GM12865 (cell line): ENCODE data around the gene AQP3.

Source experiments
- DNase-seq: peaks from one replicate; pipeline ENCODE4 v3.0.0; 2010; ENCODE audit warnings: low read depth
- H3K4me3 ChIP-seq: 2 replicates; pipeline ENCODE4 v1.5.1; 2011; ENCODE audit warnings: mild to moderate bottlenecking, low read depth, low read length, control low read depth
- CTCF ChIP-seq: IDR thresholded peaks from 2 replicates; pipeline ENCODE4 v1.5.1; 2011; ENCODE audit warnings: low read length, control low read depth, low read depth, inconsistent platforms; ENCODE audit not compliant: insufficient read depth; ENCODE audit errors: missing control alignments

Gene AQP3

GRCh38 chr9:33434317-33435105, 12.9 kb downstream of the AQP3 start:
- no peak overlapping the region for H3K4me3 ChIP-seq
- TF ChIP-seq CTCF = no peak
- DNase-seq = no peak

GRCh38 chr9:33433871-33434270, 13.5 kb downstream of the AQP3 start:
- no peak for TF ChIP-seq CTCF
- H3K4me3 ChIP-seq = no peak overlapping the region
- DNase-seq = no peak

- no peak overlapping the region for H3K4me3 ChIP-seq
- no peak for DNase-seq
- no peak for TF ChIP-seq CTCF
Measured at GRCh38 chr9:33431420-33431819, 16.0 kb downstream of the AQP3 start.

- TF ChIP-seq CTCF = no peak
- no peak for DNase-seq
- H3K4me3 ChIP-seq = no peak overlapping the region
Measured at GRCh38 chr9:33430942-33431341, 16.5 kb downstream of the AQP3 start.

GRCh38 chr9:33429256-33429985, 18.0 kb downstream of the AQP3 start:
- no peak overlapping the region for H3K4me3 ChIP-seq
- DNase-seq = no peak
- no peak for TF ChIP-seq CTCF

- no peak overlapping the region for H3K4me3 ChIP-seq
- DNase-seq = no peak
- TF ChIP-seq CTCF = no peak
Measured at GRCh38 chr9:33426843-33427293, 20.5 kb downstream of the AQP3 start.
